Measurements from ENCODE around the gene MYL7. TPM values are rescaled to one million over a fixed set of nuclear protein-coding genes. Genes with fewer than 3 reads are reported as not detected.

MYL7 gene
- total and polyA plus RNA-seq, 2 of the 13 experiments (the other 11 are each of a cell fraction or from before 2014, with no cell fraction given) = 1.8 TPM; not detected in 1

GRCh38 chr7:44117801-44118429 lies 23.2 kb downstream of the MYL7 start:
- no peak for DNase-seq (ENCODE audit: low spot score)
- in situ Hi-C loops (cut with HindIII; ENCODE audit: extremely low pct_ligation_motif_present, low pct_unique_long_range_greater_than_20kb) = no loop called here
- ChIA-PET POLR2A (no interaction called here), CTCF (ENCODE audit: low intra/inter-chr PET ratio, low total read pairs) (no interaction called here)
- H2AFZ ChIP-seq (ENCODE audit: low read length) = no peak overlapping the region
- intact Hi-C loops (cut with micrococcal nuclease; ENCODE audit: unreplicated experiment) = no loop called here
- no peak overlapping the region for H3K27ac ChIP-seq (ENCODE audit: extremely low read length, insufficient read depth, low read length)
- peaks cover 12% of the 10 kb centered on the region for H3K79me2 ChIP-seq (ENCODE audit: insufficient read depth, low read length)
- TF ChIP-seq ZNF639 (CRISPR knock-in tag; conservative IDR thresholded peaks at IDR 0.05) (no peak), TFE3 (CRISPR knock-in tag; IDR thresholded peaks at IDR 0.05) (no peak), IKZF1 (IDR thresholded peaks at IDR 0.05) (no peak), PREB (CRISPR knock-in tag; IDR thresholded peaks at IDR 0.05) (no peak), KLF15 (CRISPR knock-in tag; IDR thresholded peaks at IDR 0.05; ENCODE audit: borderline replicate concordance) (no peak), ZZZ3 (CRISPR knock-in tag; IDR thresholded peaks at IDR 0.05; ENCODE audit: borderline replicate concordance) (no peak), ZNF567 (CRISPR knock-in tag; IDR thresholded peaks at IDR 0.05; ENCODE audit: borderline replicate concordance) (no peak), SMYD3 (CRISPR knock-in tag; IDR thresholded peaks at IDR 0.05) (no peak), ISX (CRISPR knock-in tag; conservative IDR thresholded peaks at IDR 0.05) (no peak), ZNF24 (IDR thresholded peaks at IDR 0.05) (no peak), ARID2 (CRISPR knock-in tag; IDR thresholded peaks at IDR 0.05; ENCODE audit: borderline replicate concordance) (no peak), ZBTB21 (CRISPR knock-in tag; IDR thresholded peaks at IDR 0.05) (no peak), SP1 (IDR thresholded peaks at IDR 0.05) (no peak), SP1 (CRISPR knock-in tag; IDR thresholded peaks at IDR 0.05) (no peak), CREM (IDR thresholded peaks at IDR 0.05) (no peak), CREM (CRISPR knock-in tag; IDR thresholded peaks at IDR 0.05) (no peak), ZNF564 (CRISPR knock-in tag; IDR thresholded peaks at IDR 0.05) (no peak)
- H3K9me3 ChIP-seq (ENCODE audit: low read length) = no peaks in the 10 kb centered on the region
- H3K27me3 ChIP-seq (ENCODE audit: control insufficient read depth in 1 of 2, insufficient read depth in 2 of 2, low read length in 2 of 2) = no peaks in the 10 kb centered on the region
- peaks cover 18% of the 10 kb centered on the region for H3K4me1 ChIP-seq (ENCODE audit: insufficient read depth, low read length)
- peaks cover 25 to 57% of the 10 kb centered on the region in 2 experiments for H3K36me3 ChIP-seq (replicated peaks in 1 of 2; ENCODE audit: control insufficient read depth in 1 of 2, insufficient read depth in 2 of 2, low read length in 2 of 2)
- H4K20me1 ChIP-seq (ENCODE audit: insufficient read depth, low read length) = no peaks in the 10 kb centered on the region
- no peak for FAIRE-seq
- BruUV-seq (replicated peaks) = no TSS peak
- no peak for ATAC-seq
- H3K4me3 ChIP-seq (replicated peaks in 1 of 3; ENCODE audit: insufficient read depth in 1 of 3, low read depth in 2 of 3, low read length in 3 of 3) = no peak overlapping the region
- no peak overlapping the region for H3K9ac ChIP-seq (ENCODE audit: insufficient read depth, low read depth, low read length)
- no peak overlapping the region for H3K4me2 ChIP-seq (ENCODE audit: low read depth, low read length)
- 96% methylated on average over 10 of the region's 13 CpGs for WGBS (ENCODE audit: low lambda C conversion rate)
